ENCODE measurements around the gene PLAAT1. TPM values are rescaled to one million over a fixed set of nuclear protein-coding genes. Genes with fewer than 3 reads are reported as not detected.

PLAAT1 gene
- polyA plus RNA-seq (2012; ENCODE audit: insufficient read depth, insufficient read length, low read depth), result 1.2 TPM

GRCh38 chr3:193240850-193241706 lies at the start of gene PLAAT1:
Gene PLAAT1 (plus strand): TSS chr3:193241222. CDS start chr3:193255651, 14,429 bp downstream.
- no peaks in the 10 kb centered on the region for H3K9me3 ChIP-seq
- H3K36me3 ChIP-seq, result no peaks in the 10 kb centered on the region
- peak; percentile 83 for DNase-seq
- peaks cover 13% of the 10 kb centered on the region for H3K27me3 ChIP-seq
- H3K4me3 ChIP-seq (ENCODE audit: low read depth, low read length), result peak within 1 kb of the TSS; percentile 67
- TF ChIP-seq CTCF (IDR thresholded peaks at IDR 0.05; ENCODE audit: low read depth, low read length), result no peak
- no peaks in the 10 kb centered on the region; the same call in 1 of the 2 replicates for H3K4me1 ChIP-seq

GRCh38 chr3:193194371-193194770 lies 46.7 kb upstream of the PLAAT1 start:
- no peak overlapping the region for H3K4me3 ChIP-seq (ENCODE audit: low read depth, low read length)

GRCh38 chr3:193196746-193197145 lies 44.3 kb upstream of the PLAAT1 start:
- TF ChIP-seq CTCF (IDR thresholded peaks at IDR 0.05; ENCODE audit: low read depth, low read length), result no peak
- no peaks in the 10 kb centered on the region for H3K4me1 ChIP-seq
- H3K4me3 ChIP-seq (ENCODE audit: low read depth, low read length), result no peak overlapping the region
- no peak for DNase-seq
- H3K27me3 ChIP-seq, result no peaks in the 10 kb centered on the region
- H3K36me3 ChIP-seq, result no peaks in the 10 kb centered on the region
- no peaks in the 10 kb centered on the region for H3K9me3 ChIP-seq

More at GRCh38 chr3:193194371-193194770, 46.7 kb upstream of the PLAAT1 start:
- H3K9me3 ChIP-seq, result no peaks in the 10 kb centered on the region
- TF ChIP-seq CTCF (IDR thresholded peaks at IDR 0.05; ENCODE audit: low read depth, low read length), result no peak
- H3K36me3 ChIP-seq, result no peaks in the 10 kb centered on the region
- H3K27me3 ChIP-seq, result no peaks in the 10 kb centered on the region
- no peak for DNase-seq
- H3K4me1 ChIP-seq, result no peaks in the 10 kb centered on the region

- DNase-seq, result no peak
- no peak for TF ChIP-seq CTCF (IDR thresholded peaks at IDR 0.05; ENCODE audit: low read depth, low read length)
- Histone ChIP-seq H3K4me3 (ENCODE audit: low read depth, low read length) (no peak overlapping the region), H3K9me3 (no peaks in the 10 kb centered on the region), H3K27me3 (no peaks in the 10 kb centered on the region), H3K36me3 (no peaks in the 10 kb centered on the region), H3K4me1 (no peaks in the 10 kb centered on the region)
Observed at GRCh38 chr3:193207290-193208273, 33.4 kb upstream of the PLAAT1 start.

GRCh38 chr3:193210618-193211017 lies 30.4 kb upstream of the PLAAT1 start:
- DNase-seq, result no peak
- Histone ChIP-seq H3K27me3 (no peaks in the 10 kb centered on the region), H3K9me3 (no peaks in the 10 kb centered on the region), H3K36me3 (no peaks in the 10 kb centered on the region), H3K4me3 (ENCODE audit: low read depth, low read length) (no peak overlapping the region), H3K4me1 (no peaks in the 10 kb centered on the region)
- TF ChIP-seq CTCF (IDR thresholded peaks at IDR 0.05; ENCODE audit: low read depth, low read length), result no peak

Measured in BE2C (cell line).